Transverse colon (tissue), 4 donors: ENCODE results near the gene SOX4.

ENCODE experiments used
- EP300 ChIP-seq: sonication (generic); formaldehyde crosslinking; IDR thresholded peaks from one replicate; pipeline ENCODE4 v1.6.1; 2017; ENCODE audit warnings: antibody characterized with exemption, low read depth
- POLR2A ChIP-seq: fragments of 450-650 bp; IDR thresholded peaks from one replicate; pipeline ENCODE4 v1.6.1; 2016; ENCODE audit warnings: antibody characterized with exemption, mild to moderate bottlenecking, moderate library complexity
- POLR2AphosphoS5 ChIP-seq, 3 donors: sonication (generic); formaldehyde crosslinking; IDR thresholded peaks; one replicate each; pipeline ENCODE4 v1.6.1; 2016; ENCODE audit warnings: antibody characterized with exemption in 3 of 3
- TF ChIP-seq, protein P1 (sequence below), 5 experiments: fragments of 200-600 bp in 3 of 5; fragments of 450-650 bp in 2 of 5; sonication (generic) in 3 of 5; IDR thresholded peaks; 1 replicate in 2 of 5; 2 replicates in 3 of 5; pipeline ENCODE4 v1.5.1; 2016 to 2017; ENCODE audit warnings: antibody characterized with exemption in 5 of 5, inconsistent platforms in 3 of 5, mild to moderate bottlenecking in 2 of 5, moderate library complexity in 1 of 5

DNA sequence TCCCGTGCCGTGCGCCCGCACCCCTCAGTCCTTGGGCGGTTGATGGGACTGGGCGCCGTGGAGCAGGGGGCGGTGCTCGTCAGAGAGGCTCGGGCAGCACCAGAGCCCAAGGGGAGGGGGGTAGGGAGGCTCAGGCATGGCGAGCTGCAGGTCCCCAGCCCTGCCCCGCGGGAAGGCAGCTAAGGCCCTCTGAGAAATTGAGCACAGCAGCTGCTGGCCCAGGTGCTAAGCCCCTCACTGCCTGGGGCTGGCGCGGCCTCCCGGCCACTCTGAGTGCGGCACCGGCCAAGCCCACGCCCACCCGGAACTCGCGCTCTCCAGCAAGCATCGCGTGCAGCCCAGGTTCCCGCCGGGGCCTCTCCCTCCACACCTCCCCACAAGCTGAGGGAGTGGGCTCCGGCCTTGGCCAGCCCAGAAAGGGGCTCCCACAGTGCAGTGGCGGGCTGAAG lies 16.4 kb downstream of the SOX4 start:
- TF ChIP-seq POLR2A (no peak), POLR2AphosphoS5 (IDR thresholded peaks at IDR 0.05) (no peak), EP300 (no peak)
- TF ChIP-seq, protein P1, sequence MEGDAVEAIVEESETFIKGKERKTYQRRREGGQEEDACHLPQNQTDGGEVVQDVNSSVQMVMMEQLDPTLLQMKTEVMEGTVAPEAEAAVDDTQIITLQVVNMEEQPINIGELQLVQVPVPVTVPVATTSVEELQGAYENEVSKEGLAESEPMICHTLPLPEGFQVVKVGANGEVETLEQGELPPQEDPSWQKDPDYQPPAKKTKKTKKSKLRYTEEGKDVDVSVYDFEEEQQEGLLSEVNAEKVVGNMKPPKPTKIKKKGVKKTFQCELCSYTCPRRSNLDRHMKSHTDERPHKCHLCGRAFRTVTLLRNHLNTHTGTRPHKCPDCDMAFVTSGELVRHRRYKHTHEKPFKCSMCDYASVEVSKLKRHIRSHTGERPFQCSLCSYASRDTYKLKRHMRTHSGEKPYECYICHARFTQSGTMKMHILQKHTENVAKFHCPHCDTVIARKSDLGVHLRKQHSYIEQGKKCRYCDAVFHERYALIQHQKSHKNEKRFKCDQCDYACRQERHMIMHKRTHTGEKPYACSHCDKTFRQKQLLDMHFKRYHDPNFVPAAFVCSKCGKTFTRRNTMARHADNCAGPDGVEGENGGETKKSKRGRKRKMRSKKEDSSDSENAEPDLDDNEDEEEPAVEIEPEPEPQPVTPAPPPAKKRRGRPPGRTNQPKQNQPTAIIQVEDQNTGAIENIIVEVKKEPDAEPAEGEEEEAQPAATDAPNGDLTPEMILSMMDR (IDR thresholded peaks at IDR 0.05), result no peak
